ENCODE data around the gene RAD23A.
A peak's percentile ranks its signal among the peaks of the same experiment; 100 is the strongest.
"Not testable (repeated sequence)": the region's sequence is repeated elsewhere in the genome, so short reads cannot be mapped to it uniquely, and the experiment has no call there.

Gene RAD23A

GRCh38 chr19:12945479-12946091 lies at the start of gene RAD23A:
Gene RAD23A (plus strand): TSS chr19:12945862. CDS start chr19:12945949, 87 bp downstream.
- Mint-ChIP-seq H3K4me3 (peak within 1 kb of the TSS; percentile 89), H3K27me3 (ENCODE audit: low read depth) (no peaks in the 10 kb centered on the region), H3K9me3 (no peaks in the 10 kb centered on the region), H3K36me3 (ENCODE audit: low read depth) (peaks cover 82% of the 10 kb centered on the region), H3K27ac (peak within 1 kb of the TSS; percentile 96), H3K4me1 (ENCODE audit: low read depth) (peaks cover 32% of the 10 kb centered on the region)
- peak; percentile 99 for DNase-seq (ENCODE audit: low spot score)

- Mint-ChIP-seq H3K36me3 (ENCODE audit: low read depth) (peaks cover 10% of the 10 kb centered on the region), H3K27me3 (ENCODE audit: low read depth) (no peaks in the 10 kb centered on the region), H3K4me1 (ENCODE audit: low read depth) (peaks cover 5% of the 10 kb centered on the region), H3K4me3 (no peak overlapping the region), H3K27ac (no peak overlapping the region), H3K9me3 (no peaks in the 10 kb centered on the region)
- DNase-seq (ENCODE audit: low spot score): no peak
Observed at GRCh38 chr19:12896460-12896859, 49.2 kb upstream of the RAD23A start.

- H3K27me3 Mint-ChIP-seq (ENCODE audit: low read depth): no peaks in the 10 kb centered on the region
- no peak overlapping the region for H3K4me3 Mint-ChIP-seq
- H3K4me1 Mint-ChIP-seq (ENCODE audit: low read depth): no peaks in the 10 kb centered on the region
- peaks cover 6% of the 10 kb centered on the region for H3K36me3 Mint-ChIP-seq (ENCODE audit: low read depth)
- no peak overlapping the region for H3K27ac Mint-ChIP-seq
- H3K9me3 Mint-ChIP-seq: no peaks in the 10 kb centered on the region
- DNase-seq (ENCODE audit: low spot score): no peak
Observed at GRCh38 chr19:12899891-12900518, 45.7 kb upstream of the RAD23A start.

- Mint-ChIP-seq H3K36me3 (ENCODE audit: low read depth) (peaks cover 4% of the 10 kb centered on the region), H3K4me1 (ENCODE audit: low read depth) (no peaks in the 10 kb centered on the region)
Observed at GRCh38 chr19:12907166-12907565, 38.5 kb upstream of the RAD23A start.

GRCh38 chr19:12912571-12912970 lies 33.1 kb upstream of the RAD23A start:
- H3K27ac Mint-ChIP-seq: no peak overlapping the region
- H3K4me1 Mint-ChIP-seq (ENCODE audit: low read depth): peaks cover 13% of the 10 kb centered on the region
- no peaks in the 10 kb centered on the region for H3K27me3 Mint-ChIP-seq (ENCODE audit: low read depth)
- H3K9me3 Mint-ChIP-seq: no peaks in the 10 kb centered on the region
- H3K4me3 Mint-ChIP-seq: no peak overlapping the region
- no peak for DNase-seq (ENCODE audit: low spot score)
- peaks cover 2% of the 10 kb centered on the region for H3K36me3 Mint-ChIP-seq (ENCODE audit: low read depth)

More at GRCh38 chr19:12907166-12907565, 38.5 kb upstream of the RAD23A start:
- no peak for DNase-seq (ENCODE audit: low spot score)
- H3K27ac Mint-ChIP-seq: no peak overlapping the region
- no peak overlapping the region for H3K4me3 Mint-ChIP-seq
- H3K9me3 Mint-ChIP-seq: no peaks in the 10 kb centered on the region
- H3K27me3 Mint-ChIP-seq (ENCODE audit: low read depth): no peaks in the 10 kb centered on the region

GRCh38 chr19:12913011-12913561 lies 32.6 kb upstream of the RAD23A start:
- no peak overlapping the region for H3K4me3 Mint-ChIP-seq
- no peak for DNase-seq (ENCODE audit: low spot score)
- no peaks in the 10 kb centered on the region for H3K27me3 Mint-ChIP-seq (ENCODE audit: low read depth)
- H3K27ac Mint-ChIP-seq: peak overlapping the region; percentile 94
- H3K36me3 Mint-ChIP-seq (ENCODE audit: low read depth): peaks cover 2% of the 10 kb centered on the region
- H3K9me3 Mint-ChIP-seq: no peaks in the 10 kb centered on the region
- peaks cover 13% of the 10 kb centered on the region for H3K4me1 Mint-ChIP-seq (ENCODE audit: low read depth)

- peak; percentile 33 for DNase-seq (ENCODE audit: low spot score)
- peaks cover 17% of the 10 kb centered on the region for H3K4me1 Mint-ChIP-seq (ENCODE audit: low read depth)
- no peaks in the 10 kb centered on the region for H3K36me3 Mint-ChIP-seq (ENCODE audit: low read depth)
- H3K4me3 Mint-ChIP-seq: peak overlapping the region; percentile 77
- peak overlapping the region; percentile 94 for H3K27ac Mint-ChIP-seq
- H3K27me3 Mint-ChIP-seq (ENCODE audit: low read depth): peaks cover under 1% of the 10 kb centered on the region
- H3K9me3 Mint-ChIP-seq: no peaks in the 10 kb centered on the region
Observed at GRCh38 chr19:12913851-12914690, 31.6 kb upstream of the RAD23A start.

GRCh38 chr19:12915860-12916259 lies 29.8 kb upstream of the RAD23A start:
- H3K9me3 Mint-ChIP-seq; H3K27me3 Mint-ChIP-seq (ENCODE audit: low read depth): not testable (repeated sequence)

GRCh38 chr19:12918253-12918652 lies 27.4 kb upstream of the RAD23A start:
- peaks cover 22% of the 10 kb centered on the region for H3K4me1 Mint-ChIP-seq (ENCODE audit: low read depth)
- H3K27me3 Mint-ChIP-seq (ENCODE audit: low read depth): peaks cover 2% of the 10 kb centered on the region
- H3K9me3 Mint-ChIP-seq: no peaks in the 10 kb centered on the region
- peak overlapping the region; percentile 75 for H3K4me3 Mint-ChIP-seq
- peak overlapping the region; percentile 79 for H3K27ac Mint-ChIP-seq
- no peak for DNase-seq (ENCODE audit: low spot score)
- peaks cover 12% of the 10 kb centered on the region for H3K36me3 Mint-ChIP-seq (ENCODE audit: low read depth)

More at GRCh38 chr19:12915860-12916259, 29.8 kb upstream of the RAD23A start:
- not testable (repeated sequence) for DNase-seq (ENCODE audit: low spot score); H3K36me3 Mint-ChIP-seq (ENCODE audit: low read depth); H3K4me3 Mint-ChIP-seq
- Mint-ChIP-seq H3K4me1 (ENCODE audit: low read depth) (peaks cover 24% of the 10 kb centered on the region), H3K27ac (peak overlapping the region; percentile 40)

GRCh38 chr19:12921047-12921446 lies 24.6 kb upstream of the RAD23A start:
- no peak for DNase-seq (ENCODE audit: low spot score)
- no peaks in the 10 kb centered on the region for H3K9me3 Mint-ChIP-seq
- peak overlapping the region; percentile 31 for H3K27ac Mint-ChIP-seq
- H3K4me1 Mint-ChIP-seq (ENCODE audit: low read depth): peaks cover 11% of the 10 kb centered on the region
- peaks cover 2% of the 10 kb centered on the region for H3K27me3 Mint-ChIP-seq (ENCODE audit: low read depth)
- no peak overlapping the region for H3K4me3 Mint-ChIP-seq
- H3K36me3 Mint-ChIP-seq (ENCODE audit: low read depth): peaks cover 27% of the 10 kb centered on the region

GRCh38 chr19:12922959-12923358 lies 22.7 kb upstream of the RAD23A start:
- peak overlapping the region; percentile 7 for H3K27ac Mint-ChIP-seq
- peaks cover 35% of the 10 kb centered on the region for H3K36me3 Mint-ChIP-seq (ENCODE audit: low read depth)
- H3K27me3 Mint-ChIP-seq (ENCODE audit: low read depth): peaks cover 2% of the 10 kb centered on the region
- DNase-seq (ENCODE audit: low spot score): no peak
- no peaks in the 10 kb centered on the region for H3K9me3 Mint-ChIP-seq
- no peak overlapping the region for H3K4me3 Mint-ChIP-seq
- H3K4me1 Mint-ChIP-seq (ENCODE audit: low read depth): peaks cover 11% of the 10 kb centered on the region

GRCh38 chr19:12924621-12925310 lies 20.9 kb upstream of the RAD23A start:
- Mint-ChIP-seq H3K4me3 (no peak overlapping the region), H3K27ac (no peak overlapping the region), H3K4me1 (ENCODE audit: low read depth) (peaks cover 3% of the 10 kb centered on the region), H3K36me3 (ENCODE audit: low read depth) (peaks cover 48% of the 10 kb centered on the region), H3K9me3 (no peaks in the 10 kb centered on the region), H3K27me3 (ENCODE audit: low read depth) (no peaks in the 10 kb centered on the region)
- DNase-seq (ENCODE audit: low spot score): no peak

- H3K4me1 Mint-ChIP-seq (ENCODE audit: low read depth): peaks cover 11% of the 10 kb centered on the region
- DNase-seq (ENCODE audit: low spot score): no peak
- H3K36me3 Mint-ChIP-seq (ENCODE audit: low read depth): peaks cover 36% of the 10 kb centered on the region
- no peaks in the 10 kb centered on the region for H3K27me3 Mint-ChIP-seq (ENCODE audit: low read depth)
- H3K27ac Mint-ChIP-seq: no peak overlapping the region
- H3K4me3 Mint-ChIP-seq: no peak overlapping the region
- H3K9me3 Mint-ChIP-seq: no peaks in the 10 kb centered on the region
Observed at GRCh38 chr19:12930002-12930645, 15.5 kb upstream of the RAD23A start.
